Fibroblast of lung (primary cell): ENCODE results near the gene E2F1.

Source experiments
- EZH2 ChIP-seq: IDR thresholded peaks from 2 replicates; pipeline ENCODE4 v1.5.1; 2012; ENCODE audit warnings: low read length, control low read depth, mild to moderate bottlenecking; ENCODE audit errors: missing control alignments
- TF ChIP-seq, protein P1 (sequence below), 2 donors: IDR thresholded peaks in 1 of 2; conservative IDR thresholded peaks in 1 of 2; 1 replicate in 1 of 2; 2 replicates in 1 of 2; pipeline ENCODE4 v1.5.1; 2011 to 2012; ENCODE audit warnings: low read length in 2 of 2, control low read depth in 1 of 2, inconsistent platforms in 1 of 2, low read depth in 1 of 2, mild to moderate bottlenecking in 1 of 2

- TF ChIP-seq, protein P1, sequence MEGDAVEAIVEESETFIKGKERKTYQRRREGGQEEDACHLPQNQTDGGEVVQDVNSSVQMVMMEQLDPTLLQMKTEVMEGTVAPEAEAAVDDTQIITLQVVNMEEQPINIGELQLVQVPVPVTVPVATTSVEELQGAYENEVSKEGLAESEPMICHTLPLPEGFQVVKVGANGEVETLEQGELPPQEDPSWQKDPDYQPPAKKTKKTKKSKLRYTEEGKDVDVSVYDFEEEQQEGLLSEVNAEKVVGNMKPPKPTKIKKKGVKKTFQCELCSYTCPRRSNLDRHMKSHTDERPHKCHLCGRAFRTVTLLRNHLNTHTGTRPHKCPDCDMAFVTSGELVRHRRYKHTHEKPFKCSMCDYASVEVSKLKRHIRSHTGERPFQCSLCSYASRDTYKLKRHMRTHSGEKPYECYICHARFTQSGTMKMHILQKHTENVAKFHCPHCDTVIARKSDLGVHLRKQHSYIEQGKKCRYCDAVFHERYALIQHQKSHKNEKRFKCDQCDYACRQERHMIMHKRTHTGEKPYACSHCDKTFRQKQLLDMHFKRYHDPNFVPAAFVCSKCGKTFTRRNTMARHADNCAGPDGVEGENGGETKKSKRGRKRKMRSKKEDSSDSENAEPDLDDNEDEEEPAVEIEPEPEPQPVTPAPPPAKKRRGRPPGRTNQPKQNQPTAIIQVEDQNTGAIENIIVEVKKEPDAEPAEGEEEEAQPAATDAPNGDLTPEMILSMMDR (conservative IDR thresholded peaks at IDR 0.05 in 1 of 2, IDR thresholded peaks at IDR 0.05 in 1 of 2; ENCODE audit: low read depth in 1 of 2, low read length in 2 of 2), result no peak
- TF ChIP-seq EZH2, result no peak
Observed at GRCh38 chr20:33719989-33720709, 34.0 kb upstream of the E2F1 start, which contains the start of gene PXMP4.
